SK-N-SH (cell line): ENCODE measurements around the gene WDR7. TPM values are rescaled to one million over a fixed set of nuclear protein-coding genes. Genes with fewer than 3 reads are reported as not detected.

Experiments
- CTCF ChIA-PET: fragments of 300-600, 350-600 bp; formaldehyde crosslinking; extraction: SDS; loops from one replicate; lab custom pipeline; 2021; lab: Yijun Ruan, JAX
- POLR2A ChIA-PET: fragments of 350-600 bp; sonication (Branson Sonifier 250); formaldehyde crosslinking; extraction: SDS; loops from one replicate; lab custom pipeline; 2020; ENCODE audit warnings: antibody characterized with exemption, inconsistent platforms; lab: Yijun Ruan, JAX
- DNase-seq: peaks from one replicate; pipeline ENCODE4 v3.0.0; 2012
- H2AFZ ChIP-seq: fragments of 200-600 bp; sonication (generic); 2 replicates; pipeline ENCODE4 v1.8.1; 2016; ENCODE audit warnings: antibody characterized with exemption, mild to moderate bottlenecking, low read depth
- H3F3A ChIP-seq: fragments of 200-600 bp; sonication (generic); replicated peaks from 2 replicates; pipeline ENCODE3; 2016; ENCODE audit warnings: antibody characterized with exemption, mild to moderate bottlenecking; ENCODE audit not compliant: insufficient read depth
- H3K27ac ChIP-seq, 2 experiments: fragments of 200-500 bp in 1 of 2; fragments of 200-600 bp in 1 of 2; sonication (Bioruptor generic) in 1 of 2; sonication (generic), shearing (Covaris generic) in 1 of 2; 2 replicates each; pipeline versions ENCODE4 v1.5.1 to v1.6.1; 2014 to 2016; ENCODE audit warnings: low read depth in 2 of 2, inconsistent platforms in 1 of 2, low read length in 1 of 2, mild to moderate bottlenecking in 1 of 2, mixed read lengths in 1 of 2
- H3K27me3 ChIP-seq: fragments of 200-600 bp; sonication (generic), shearing (Covaris generic); 2 replicates; pipeline ENCODE4 v1.6.1; 2016; ENCODE audit warnings: mixed run types; ENCODE audit not compliant: insufficient read depth
- H3K36me3 ChIP-seq, 2 experiments: fragments of 200-500 bp in 1 of 2; fragments of 200-600 bp in 1 of 2; sonication (Bioruptor generic) in 1 of 2; sonication (generic) in 1 of 2; replicated peaks in 1 of 2; 2 replicates each; pipeline versions ENCODE3 to v1.5.1; 2014 to 2016; ENCODE audit warnings: low read length in 1 of 2, mild to moderate bottlenecking in 1 of 2; ENCODE audit not compliant: insufficient read depth in 2 of 2, control insufficient read depth in 1 of 2
- H3K4me1 ChIP-seq, 2 experiments: fragments of 200-500 bp in 1 of 2; fragments of 200-600 bp in 1 of 2; sonication (Bioruptor generic) in 1 of 2; sonication (generic), shearing (Covaris generic) in 1 of 2; 2 replicates each; pipeline versions ENCODE4 v1.5.1 to v1.6.1; 2014 to 2016; ENCODE audit warnings: low read depth in 1 of 2, low read length in 1 of 2, mixed run types in 1 of 2; ENCODE audit not compliant: insufficient read depth in 2 of 2, control insufficient read depth in 1 of 2
- H3K4me2 ChIP-seq: fragments of 200-600 bp; sonication (generic), shearing (Covaris generic); 2 replicates; pipeline ENCODE4 v1.6.1; 2017; ENCODE audit warnings: mixed run types
- H3K4me3 ChIP-seq, 2 experiments: fragments of 200-500 bp in 1 of 2; fragments of 200-600 bp in 1 of 2; sonication (Bioruptor generic) in 1 of 2; sonication (generic), shearing (Covaris generic) in 1 of 2; 2 replicates each; pipeline versions ENCODE4 v1.5.1 to v1.8.1; 2014 to 2016; ENCODE audit warnings: low read depth in 2 of 2, inconsistent platforms in 1 of 2, low read length in 1 of 2, mild to moderate bottlenecking in 1 of 2, mixed read lengths in 1 of 2, moderate library complexity in 1 of 2
- H3K79me2 ChIP-seq: fragments of 200-600 bp; sonication (generic); 2 replicates; pipeline ENCODE4 v1.8.1; 2017; ENCODE audit warnings: mild to moderate bottlenecking; ENCODE audit not compliant: insufficient read depth
- H3K9ac ChIP-seq: fragments of 200-600 bp; sonication (generic); 2 replicates; pipeline ENCODE4 v1.6.1; 2017; ENCODE audit warnings: mixed run types
- H3K9me2 ChIP-seq: fragments of 200-600 bp; sonication (generic); 2 replicates; pipeline ENCODE4 v1.6.1; 2017; ENCODE audit warnings: mixed run types
- H3K9me3 ChIP-seq: fragments of 200-600 bp; sonication (generic); 2 replicates; pipeline ENCODE4 v1.6.1; 2017; ENCODE audit warnings: mixed run types, mild to moderate bottlenecking, moderate library complexity
- H4K20me1 ChIP-seq: fragments of 200-600 bp; sonication (generic); 2 replicates; pipeline ENCODE4 v1.6.1; 2017; ENCODE audit warnings: mild to moderate bottlenecking, mixed run types; ENCODE audit not compliant: insufficient read depth
- ELF1 ChIP-seq: IDR thresholded peaks from 2 replicates; pipeline ENCODE4 v1.4.0; 2012
- FOSL2 ChIP-seq: IDR thresholded peaks from 2 replicates; pipeline ENCODE4 v1.4.0; 2012; ENCODE audit warnings: low read depth, mild to moderate bottlenecking, moderate library complexity, borderline replicate concordance
- FOXJ3 ChIP-seq: sonication (generic); formaldehyde crosslinking; IDR thresholded peaks from 2 replicates; pipeline ENCODE4 v1.5.1; 2020; ENCODE audit warnings: mild to moderate bottlenecking, missing genetic modification reagents
- GATA2 ChIP-seq: sonication (generic); formaldehyde crosslinking; IDR thresholded peaks from 2 replicates; pipeline ENCODE4 v1.5.0; 2020; ENCODE audit warnings: mild to moderate bottlenecking, missing genetic modification reagents
- JUND ChIP-seq: IDR thresholded peaks from 2 replicates; pipeline ENCODE4 v1.4.0; 2012
- MEF2A ChIP-seq: IDR thresholded peaks from 2 replicates; pipeline ENCODE4 v1.4.0; 2012; ENCODE audit warnings: low read depth, borderline replicate concordance
- MXI1 ChIP-seq: IDR thresholded peaks from 2 replicates; pipeline ENCODE4 v1.6.1; 2012; ENCODE audit warnings: mild to moderate bottlenecking, low read depth, low read length, improper control_type of control experiment
- RAD21 ChIP-seq: IDR thresholded peaks from 2 replicates; pipeline ENCODE4 v1.6.1; 2012; ENCODE audit warnings: mild to moderate bottlenecking, low read length
- RXRA ChIP-seq: IDR thresholded peaks from 2 replicates; pipeline ENCODE4 v1.4.0; 2012; ENCODE audit warnings: low read depth, mild to moderate bottlenecking, borderline replicate concordance
- SIN3A ChIP-seq: IDR thresholded peaks from 2 replicates; pipeline ENCODE4 v1.6.1; 2012; ENCODE audit warnings: low read depth, mild to moderate bottlenecking, low read length, moderate library complexity, borderline replicate concordance
- SMC3 ChIP-seq: IDR thresholded peaks from 2 replicates; pipeline ENCODE4 v1.6.1; 2012; ENCODE audit warnings: low read depth, low read length, improper control_type of control experiment
- TAF1 ChIP-seq: IDR thresholded peaks from 2 replicates; pipeline ENCODE4 v1.6.1; 2012; ENCODE audit warnings: low read depth, mild to moderate bottlenecking, low read length, moderate library complexity, borderline replicate concordance
- TEAD4 ChIP-seq: IDR thresholded peaks from 2 replicates; pipeline ENCODE4 v1.4.0; 2012; ENCODE audit warnings: mild to moderate bottlenecking, borderline replicate concordance; ENCODE audit not compliant: insufficient read depth
- YY1 ChIP-seq: IDR thresholded peaks from 2 replicates; pipeline ENCODE4 v1.4.0; 2012; ENCODE audit warnings: low read depth, mild to moderate bottlenecking
- WGBS: methylation state at CpG from one replicate; pipeline ENCODE4 v1.1.6; 2017; ENCODE audit warnings: low lambda C conversion rate; 5-methylcytosine and 5-hydroxymethylcytosine counted together
- polyA plus RNA-seq, 3 experiments: library from polyadenylated mRNA; depleted of rRNA; stranded (reverse); fragments of >200 nt; gene quantifications; 2 replicates each; pipeline ENCODE4 v1.2.3, GENCODE V29; 2012
- TF ChIP-seq, protein P1 (sequence below): fragments of 150-350 bp; IDR thresholded peaks from 2 replicates; pipeline ENCODE4 v1.6.1; 2017; ENCODE audit warnings: antibody characterized with exemption, low read length, low read depth, borderline replicate concordance
- TF ChIP-seq, protein P2 (sequence below): IDR thresholded peaks from 2 replicates; pipeline ENCODE4 v1.4.0; 2012; ENCODE audit warnings: low read depth, borderline replicate concordance
- TF ChIP-seq, protein P3 (sequence below): fragments of 150-350 bp; IDR thresholded peaks from 2 replicates; pipeline ENCODE4 v1.6.1; 2016; ENCODE audit warnings: mild to moderate bottlenecking, low read depth, low read length
- TF ChIP-seq, protein P4 (sequence below): fragments of 200-600 bp; sonication (generic); IDR thresholded peaks from 2 replicates; pipeline ENCODE4 v1.6.1; 2017; ENCODE audit warnings: antibody characterized with exemption, mild to moderate bottlenecking, moderate library complexity
- TF ChIP-seq, protein P5 (sequence below): IDR thresholded peaks from 2 replicates; pipeline ENCODE4 v1.4.0; 2012; ENCODE audit warnings: low read depth, borderline replicate concordance

The WDR7 gene
- polyA plus RNA-seq, 1 of the 3 experiments (the other 2 are of a cell fraction): 4.1 TPM

DNA sequence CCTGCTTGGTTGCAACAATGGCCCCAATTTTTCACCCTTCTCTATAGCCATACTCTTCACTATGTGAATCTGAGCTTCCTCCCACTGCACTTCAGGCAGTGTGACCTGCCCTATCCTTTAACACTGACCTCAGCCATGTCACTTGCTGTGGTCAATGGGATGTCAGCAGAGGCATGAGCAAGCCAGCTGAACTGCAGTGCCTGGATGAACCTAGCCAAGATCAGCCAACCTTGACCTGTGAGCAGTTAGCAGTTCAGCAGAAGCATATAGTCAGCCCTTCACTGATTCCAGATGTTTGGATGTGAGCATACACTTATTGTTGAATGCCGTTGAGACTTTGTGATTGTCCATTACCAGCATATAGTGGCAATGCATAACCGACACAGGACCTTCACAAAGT lies 432.3 kb downstream of the WDR7 start:
- Histone ChIP-seq H3K4me3 (no peak overlapping the region; a peak in 1 of 4 replicates), H3K4me2 (no peak overlapping the region), H4K20me1 (no peaks in the 10 kb centered on the region), H3K27ac (no peak overlapping the region), H3K36me3 (no peaks in the 10 kb centered on the region), H3F3A (no peaks in the 10 kb centered on the region), H3K9me3 (no peaks in the 10 kb centered on the region), H3K9me2 (no peaks in the 10 kb centered on the region), H3K4me1 (no peaks in the 10 kb centered on the region), H3K9ac (no peak overlapping the region), H3K27me3 (no peaks in the 10 kb centered on the region), H2AFZ (no peak overlapping the region), H3K79me2 (no peaks in the 10 kb centered on the region)
- ChIA-PET POLR2A (no interaction called here), CTCF (no interaction called here)
- DNase-seq: no peak
- WGBS: 13% methylated on average over 2 of the region's 2 CpGs
- TF ChIP-seq YY1 (no peak), TAF1 (no peak), FOXJ3 (CRISPR knock-in tag) (no peak), FOSL2 (no peak), TEAD4 (no peak), RAD21 (no peak), SIN3A (no peak)
- TF ChIP-seq, protein P1, sequence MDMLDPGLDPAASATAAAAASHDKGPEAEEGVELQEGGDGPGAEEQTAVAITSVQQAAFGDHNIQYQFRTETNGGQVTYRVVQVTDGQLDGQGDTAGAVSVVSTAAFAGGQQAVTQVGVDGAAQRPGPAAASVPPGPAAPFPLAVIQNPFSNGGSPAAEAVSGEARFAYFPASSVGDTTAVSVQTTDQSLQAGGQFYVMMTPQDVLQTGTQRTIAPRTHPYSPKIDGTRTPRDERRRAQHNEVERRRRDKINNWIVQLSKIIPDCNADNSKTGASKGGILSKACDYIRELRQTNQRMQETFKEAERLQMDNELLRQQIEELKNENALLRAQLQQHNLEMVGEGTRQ: no peak
- TF ChIP-seq, protein P2, sequence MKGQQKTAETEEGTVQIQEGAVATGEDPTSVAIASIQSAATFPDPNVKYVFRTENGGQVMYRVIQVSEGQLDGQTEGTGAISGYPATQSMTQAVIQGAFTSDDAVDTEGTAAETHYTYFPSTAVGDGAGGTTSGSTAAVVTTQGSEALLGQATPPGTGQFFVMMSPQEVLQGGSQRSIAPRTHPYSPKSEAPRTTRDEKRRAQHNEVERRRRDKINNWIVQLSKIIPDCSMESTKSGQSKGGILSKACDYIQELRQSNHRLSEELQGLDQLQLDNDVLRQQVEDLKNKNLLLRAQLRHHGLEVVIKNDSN: no peak
- TF ChIP-seq, protein P3, sequence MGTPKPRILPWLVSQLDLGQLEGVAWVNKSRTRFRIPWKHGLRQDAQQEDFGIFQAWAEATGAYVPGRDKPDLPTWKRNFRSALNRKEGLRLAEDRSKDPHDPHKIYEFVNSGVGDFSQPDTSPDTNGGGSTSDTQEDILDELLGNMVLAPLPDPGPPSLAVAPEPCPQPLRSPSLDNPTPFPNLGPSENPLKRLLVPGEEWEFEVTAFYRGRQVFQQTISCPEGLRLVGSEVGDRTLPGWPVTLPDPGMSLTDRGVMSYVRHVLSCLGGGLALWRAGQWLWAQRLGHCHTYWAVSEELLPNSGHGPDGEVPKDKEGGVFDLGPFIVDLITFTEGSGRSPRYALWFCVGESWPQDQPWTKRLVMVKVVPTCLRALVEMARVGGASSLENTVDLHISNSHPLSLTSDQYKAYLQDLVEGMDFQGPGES: no peak

DNA sequence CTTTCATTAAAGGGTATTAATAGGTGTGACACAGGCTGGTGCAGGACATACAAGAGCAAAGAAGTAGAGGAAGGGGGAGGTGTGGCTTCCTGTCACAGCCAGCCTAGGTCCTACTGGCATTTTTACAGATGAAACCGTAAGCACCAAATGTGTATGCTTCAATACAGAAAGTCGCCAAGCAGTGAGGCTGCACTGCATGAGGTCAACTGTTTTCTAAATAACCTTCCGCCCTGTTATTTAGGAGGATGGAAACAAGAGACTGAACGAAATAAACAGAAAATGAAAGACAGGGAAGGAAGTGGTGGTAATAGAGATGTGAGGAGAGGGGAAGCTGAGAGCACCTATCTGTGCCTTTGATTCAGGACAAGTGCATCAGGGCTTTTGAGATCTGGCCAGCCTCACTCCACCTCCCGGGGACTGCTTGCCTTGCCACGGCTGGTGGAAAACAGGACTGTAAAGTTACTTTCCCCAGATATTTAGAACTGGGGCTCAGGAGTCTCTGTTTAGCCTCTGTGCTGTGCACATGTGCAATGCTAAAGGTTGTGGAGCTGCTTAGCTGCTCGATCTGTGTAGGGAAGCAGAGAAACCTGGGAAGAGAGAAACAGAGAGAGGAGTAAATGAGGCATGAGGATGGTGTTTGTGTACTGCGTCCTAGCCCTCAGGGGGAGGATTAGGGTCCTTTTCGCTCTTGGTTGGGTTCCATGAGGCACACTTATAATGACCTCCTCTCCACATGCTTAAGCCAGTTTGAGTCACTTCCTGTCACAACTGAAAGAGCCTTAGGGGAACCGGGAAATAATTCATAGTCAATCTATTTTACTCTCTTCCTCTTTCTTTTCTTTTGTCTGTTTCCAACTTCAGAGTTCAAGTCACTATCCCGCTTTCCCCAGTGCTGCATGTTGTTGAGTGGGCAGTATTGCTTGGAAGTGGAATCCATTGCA lies 433.4 kb downstream of the WDR7 start:
- ChIA-PET CTCF (no interaction called here), POLR2A (no interaction called here)
- Histone ChIP-seq H2AFZ (no peak overlapping the region), H3K36me3 (no peaks in the 10 kb centered on the region), H3K9ac (no peak overlapping the region), H3K27ac (no peak overlapping the region), H3K9me2 (no peaks in the 10 kb centered on the region), H3F3A (no peaks in the 10 kb centered on the region), H4K20me1 (no peaks in the 10 kb centered on the region), H3K9me3 (no peaks in the 10 kb centered on the region), H3K4me1 (no peaks in the 10 kb centered on the region), H3K27me3 (no peaks in the 10 kb centered on the region), H3K4me2 (no peak overlapping the region), H3K79me2 (no peaks in the 10 kb centered on the region), H3K4me3 (no peak overlapping the region)
- no peak for DNase-seq
- WGBS: 38% methylated on average over 11 of the region's 11 CpGs
- TF ChIP-seq, protein P4, sequence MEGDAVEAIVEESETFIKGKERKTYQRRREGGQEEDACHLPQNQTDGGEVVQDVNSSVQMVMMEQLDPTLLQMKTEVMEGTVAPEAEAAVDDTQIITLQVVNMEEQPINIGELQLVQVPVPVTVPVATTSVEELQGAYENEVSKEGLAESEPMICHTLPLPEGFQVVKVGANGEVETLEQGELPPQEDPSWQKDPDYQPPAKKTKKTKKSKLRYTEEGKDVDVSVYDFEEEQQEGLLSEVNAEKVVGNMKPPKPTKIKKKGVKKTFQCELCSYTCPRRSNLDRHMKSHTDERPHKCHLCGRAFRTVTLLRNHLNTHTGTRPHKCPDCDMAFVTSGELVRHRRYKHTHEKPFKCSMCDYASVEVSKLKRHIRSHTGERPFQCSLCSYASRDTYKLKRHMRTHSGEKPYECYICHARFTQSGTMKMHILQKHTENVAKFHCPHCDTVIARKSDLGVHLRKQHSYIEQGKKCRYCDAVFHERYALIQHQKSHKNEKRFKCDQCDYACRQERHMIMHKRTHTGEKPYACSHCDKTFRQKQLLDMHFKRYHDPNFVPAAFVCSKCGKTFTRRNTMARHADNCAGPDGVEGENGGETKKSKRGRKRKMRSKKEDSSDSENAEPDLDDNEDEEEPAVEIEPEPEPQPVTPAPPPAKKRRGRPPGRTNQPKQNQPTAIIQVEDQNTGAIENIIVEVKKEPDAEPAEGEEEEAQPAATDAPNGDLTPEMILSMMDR: no peak
- TF ChIP-seq TEAD4 (no peak), FOSL2 (no peak), RXRA (no peak), SMC3 (no peak), ELF1 (no peak), GATA2 (CRISPR knock-in tag) (no peak), MXI1 (no peak), JUND (no peak), MEF2A (no peak)
- TF ChIP-seq, protein P2: no peak
- TF ChIP-seq, protein P5, sequence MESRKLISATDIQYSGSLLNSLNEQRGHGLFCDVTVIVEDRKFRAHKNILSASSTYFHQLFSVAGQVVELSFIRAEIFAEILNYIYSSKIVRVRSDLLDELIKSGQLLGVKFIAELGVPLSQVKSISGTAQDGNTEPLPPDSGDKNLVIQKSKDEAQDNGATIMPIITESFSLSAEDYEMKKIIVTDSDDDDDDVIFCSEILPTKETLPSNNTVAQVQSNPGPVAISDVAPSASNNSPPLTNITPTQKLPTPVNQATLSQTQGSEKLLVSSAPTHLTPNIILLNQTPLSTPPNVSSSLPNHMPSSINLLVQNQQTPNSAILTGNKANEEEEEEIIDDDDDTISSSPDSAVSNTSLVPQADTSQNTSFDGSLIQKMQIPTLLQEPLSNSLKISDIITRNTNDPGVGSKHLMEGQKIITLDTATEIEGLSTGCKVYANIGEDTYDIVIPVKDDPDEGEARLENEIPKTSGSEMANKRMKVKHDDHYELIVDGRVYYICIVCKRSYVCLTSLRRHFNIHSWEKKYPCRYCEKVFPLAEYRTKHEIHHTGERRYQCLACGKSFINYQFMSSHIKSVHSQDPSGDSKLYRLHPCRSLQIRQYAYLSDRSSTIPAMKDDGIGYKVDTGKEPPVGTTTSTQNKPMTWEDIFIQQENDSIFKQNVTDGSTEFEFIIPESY: no peak
